Transverse colon (tissue), 4 donors: ENCODE measurements around the gene S100A10. TPM values are rescaled to one million over a fixed set of nuclear protein-coding genes. Genes with fewer than 3 reads are reported as not detected.
A peak's percentile ranks its signal among the peaks of the same experiment; 100 is the strongest.

ENCODE experiments used
- DNase-seq: peaks from one replicate; pipeline ENCODE4 v3.0.0-alpha.2; 2019
- H3K27ac ChIP-seq, 4 donors: fragments of 200-600 bp; sonication (generic); 2 replicates each; pipeline ENCODE4 v1.5.1; 2016 to 2018; ENCODE audit warnings: inconsistent platforms in 4 of 4
- H3K27me3 ChIP-seq: fragments of 200-600 bp; sonication (generic); 2 replicates; pipeline ENCODE4 v1.5.1; 2017; ENCODE audit warnings: inconsistent platforms
- H3K36me3 ChIP-seq, 4 donors: fragments of 200-600 bp; sonication (generic); 2 replicates each; pipeline ENCODE4 v1.5.1; 2017 to 2019; ENCODE audit warnings: inconsistent platforms in 4 of 4
- H3K4me1 ChIP-seq, 4 donors: fragments of 200-600 bp; sonication (generic); 2 replicates each; pipeline ENCODE4 v1.5.1; 2017 to 2020; ENCODE audit warnings: inconsistent platforms in 4 of 4
- H3K4me3 ChIP-seq, 4 donors: fragments of 200-600 bp; sonication (generic); 1 replicate in 1 of 4; 2 replicates in 3 of 4; pipeline versions ENCODE4 v1.5.1 to v1.6.1; 2017 to 2019; ENCODE audit warnings: inconsistent platforms in 4 of 4
- H3K9me3 ChIP-seq, 2 donors: fragments of 200-600 bp; sonication (generic); 2 replicates each; pipeline ENCODE4 v1.5.1; 2017 to 2019; ENCODE audit warnings: inconsistent platforms in 2 of 2
- EP300 ChIP-seq: sonication (generic); formaldehyde crosslinking; IDR thresholded peaks from one replicate; pipeline ENCODE4 v1.6.1; 2017; ENCODE audit warnings: antibody characterized with exemption, low read depth
- POLR2A ChIP-seq: fragments of 450-650 bp; IDR thresholded peaks from one replicate; pipeline ENCODE4 v1.6.1; 2016; ENCODE audit warnings: antibody characterized with exemption, mild to moderate bottlenecking, moderate library complexity
- POLR2AphosphoS5 ChIP-seq, 3 donors: sonication (generic); formaldehyde crosslinking; IDR thresholded peaks; one replicate each; pipeline ENCODE4 v1.6.1; 2016; ENCODE audit warnings: antibody characterized with exemption in 3 of 3
- WGBS, 2 donors: methylation state at CpG; one replicate each; pipeline ENCODE4 v1.1.5; 2018; ENCODE audit warnings: low coverage in 1 of 2; 5-methylcytosine and 5-hydroxymethylcytosine counted together
- in situ Hi-C, 4 donors: fragments of 200-750 bp; cut with MboI; loops; one replicate each; pipeline versions ENCODE4 v1.15.0 to v1.15.1; 2017; ENCODE audit warnings: low sequenced_read_pairs in 3 of 4, low pct_ligation_motif_present in 1 of 4, low pct_unique_long_range_greater_than_20kb in 1 of 4
- intact Hi-C: fragments of 100-400 bp; cut with DNase I; formaldehyde crosslinking; loops from one replicate; pipeline ENCODE4 v1.15.1; 2023; ENCODE audit warnings: low total_unique reads
- total RNA-seq, 4 donors: library from RNA; depleted of rRNA; stranded (reverse); fragments of >200 nt; gene quantifications; one replicate each; pipeline ENCODE4 v1.1.0, GENCODE V29; 2016
- TF ChIP-seq, protein P1 (sequence below), 5 experiments: fragments of 200-600 bp in 3 of 5; fragments of 450-650 bp in 2 of 5; sonication (generic) in 3 of 5; IDR thresholded peaks; 1 replicate in 2 of 5; 2 replicates in 3 of 5; pipeline ENCODE4 v1.5.1; 2016 to 2017; ENCODE audit warnings: antibody characterized with exemption in 5 of 5, inconsistent platforms in 3 of 5, mild to moderate bottlenecking in 2 of 5, moderate library complexity in 1 of 5

The S100A10 gene
- total RNA-seq, 4 donors from 2014 or later, result 59.1 to 289 (median 251) TPM

DNA sequence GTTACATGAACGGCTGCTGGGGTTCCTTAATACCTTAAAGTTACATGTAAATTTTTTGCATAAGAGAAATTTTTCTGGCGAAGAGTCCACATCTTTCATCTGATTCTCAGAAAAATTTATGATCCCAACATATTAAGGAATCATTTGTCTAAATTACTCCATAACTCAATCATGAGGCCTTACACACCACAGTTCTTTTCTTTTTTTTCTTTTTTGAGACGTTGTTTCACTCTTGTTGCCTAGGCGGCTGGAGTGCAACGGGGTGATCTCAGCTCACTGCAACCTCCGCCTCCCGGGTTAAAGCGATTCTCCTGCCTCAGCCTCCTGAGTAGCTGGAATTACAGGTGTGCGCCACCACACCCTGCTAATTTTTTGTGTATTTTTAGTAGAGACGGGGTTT is 45.2 kb upstream of the S100A10 start:
- TF ChIP-seq, protein P1, sequence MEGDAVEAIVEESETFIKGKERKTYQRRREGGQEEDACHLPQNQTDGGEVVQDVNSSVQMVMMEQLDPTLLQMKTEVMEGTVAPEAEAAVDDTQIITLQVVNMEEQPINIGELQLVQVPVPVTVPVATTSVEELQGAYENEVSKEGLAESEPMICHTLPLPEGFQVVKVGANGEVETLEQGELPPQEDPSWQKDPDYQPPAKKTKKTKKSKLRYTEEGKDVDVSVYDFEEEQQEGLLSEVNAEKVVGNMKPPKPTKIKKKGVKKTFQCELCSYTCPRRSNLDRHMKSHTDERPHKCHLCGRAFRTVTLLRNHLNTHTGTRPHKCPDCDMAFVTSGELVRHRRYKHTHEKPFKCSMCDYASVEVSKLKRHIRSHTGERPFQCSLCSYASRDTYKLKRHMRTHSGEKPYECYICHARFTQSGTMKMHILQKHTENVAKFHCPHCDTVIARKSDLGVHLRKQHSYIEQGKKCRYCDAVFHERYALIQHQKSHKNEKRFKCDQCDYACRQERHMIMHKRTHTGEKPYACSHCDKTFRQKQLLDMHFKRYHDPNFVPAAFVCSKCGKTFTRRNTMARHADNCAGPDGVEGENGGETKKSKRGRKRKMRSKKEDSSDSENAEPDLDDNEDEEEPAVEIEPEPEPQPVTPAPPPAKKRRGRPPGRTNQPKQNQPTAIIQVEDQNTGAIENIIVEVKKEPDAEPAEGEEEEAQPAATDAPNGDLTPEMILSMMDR (IDR thresholded peaks at IDR 0.05), result no peak
- TF ChIP-seq POLR2AphosphoS5 (IDR thresholded peaks at IDR 0.05) (no peak), POLR2A (no peak), EP300 (no peak)
- Histone ChIP-seq H3K9me3 (no peaks in the 10 kb centered on the region), H3K27me3 (no peaks in the 10 kb centered on the region), H3K4me1 (peaks cover 7 to 28% (median 19%) of the 10 kb centered on the region in 4 donors), H3K4me3 (no peak overlapping the region), H3K36me3 (no peaks in the 10 kb centered on the region), H3K27ac (peak overlapping the region in 1 of 4 donors; percentile 6)
- 78 to 95% methylated on average over 3 to 10 of the region's 10 CpGs for WGBS, 2 donors
- in situ Hi-C loops (no loop called here), intact Hi-C loops (no loop called here)
- no peak for DNase-seq

DNA sequence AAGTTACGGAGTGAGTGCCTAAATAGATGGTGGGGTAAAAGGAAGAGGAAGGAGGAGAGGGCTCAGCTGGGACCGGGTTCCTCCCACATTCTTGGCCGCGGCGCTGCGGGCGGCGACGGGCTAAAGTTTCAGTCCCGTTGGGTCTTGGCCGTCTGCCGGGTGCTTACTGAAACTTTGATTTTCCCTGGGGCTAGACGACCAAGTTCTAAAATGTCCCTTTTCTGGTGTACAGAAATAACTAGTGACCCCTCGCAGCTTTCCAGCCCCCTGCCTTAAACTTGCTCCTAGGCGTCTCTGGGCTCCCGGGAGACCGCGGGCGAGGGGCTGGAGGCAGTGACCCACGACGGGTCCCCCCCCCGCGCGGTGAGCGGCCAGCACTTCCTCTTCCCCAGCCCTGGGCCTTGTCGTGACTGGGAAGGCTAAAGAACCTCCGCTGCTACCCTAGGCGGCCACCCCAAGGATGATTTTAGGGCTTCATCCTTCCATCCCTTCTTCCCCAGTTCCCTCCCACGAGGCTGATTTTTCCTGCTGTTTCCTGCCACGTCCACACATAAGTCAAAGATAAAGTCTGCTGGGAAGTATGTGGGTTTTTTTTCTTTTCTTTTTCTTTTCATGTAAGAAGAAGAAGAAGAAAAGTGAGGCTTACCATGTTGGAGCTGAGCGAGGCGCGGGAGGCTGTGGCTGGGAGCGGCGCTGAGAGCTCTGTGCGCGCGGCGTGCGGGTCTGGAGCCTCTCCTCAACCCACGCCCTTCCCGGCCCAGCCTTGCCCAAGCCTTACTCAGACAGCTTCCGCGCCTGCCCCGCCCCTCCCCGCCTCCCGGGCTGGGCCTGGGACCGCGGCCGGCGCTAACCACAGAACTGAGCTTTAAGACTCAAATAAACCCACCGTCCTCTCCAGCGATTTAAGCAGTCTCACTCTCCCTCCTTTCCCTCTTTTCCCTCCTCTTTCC is 42.9 kb upstream of the S100A10 start, which contains the start of gene S100A11:
Gene S100A11 (minus strand): TSS at position 738 of the 950 bp plus-strand sequence. CDS start 89 bp downstream, at position 649.
- intact Hi-C loops (no loop called here), in situ Hi-C loops (no loop called here)
- TF ChIP-seq POLR2AphosphoS5 (IDR thresholded peaks at IDR 0.05) (peak; percentile 93 to 95 (median 94)), EP300 (no peak), POLR2A (peak; percentile 96)
- TF ChIP-seq, protein P1 (IDR thresholded peaks at IDR 0.05), result no peak
- Histone ChIP-seq H3K9me3 (no peaks in the 10 kb centered on the region), H3K4me1 (peaks cover 7 to 33% (median 24%) of the 10 kb centered on the region in 4 donors), H3K27ac (peak within 1 kb of the TSS; percentile 92 to 96 (median 94)), H3K36me3 (peaks cover 0 to 23% (median 8%) of the 10 kb centered on the region in 4 donors), H3K27me3 (no peaks in the 10 kb centered on the region), H3K4me3 (peak within 1 kb of the TSS; percentile 54 to 74 (median 58))
- peak; percentile 94 for DNase-seq
- WGBS, 2 donors, result 0 to 1% methylated on average over 10 to 53 of the region's 53 CpGs

DNA sequence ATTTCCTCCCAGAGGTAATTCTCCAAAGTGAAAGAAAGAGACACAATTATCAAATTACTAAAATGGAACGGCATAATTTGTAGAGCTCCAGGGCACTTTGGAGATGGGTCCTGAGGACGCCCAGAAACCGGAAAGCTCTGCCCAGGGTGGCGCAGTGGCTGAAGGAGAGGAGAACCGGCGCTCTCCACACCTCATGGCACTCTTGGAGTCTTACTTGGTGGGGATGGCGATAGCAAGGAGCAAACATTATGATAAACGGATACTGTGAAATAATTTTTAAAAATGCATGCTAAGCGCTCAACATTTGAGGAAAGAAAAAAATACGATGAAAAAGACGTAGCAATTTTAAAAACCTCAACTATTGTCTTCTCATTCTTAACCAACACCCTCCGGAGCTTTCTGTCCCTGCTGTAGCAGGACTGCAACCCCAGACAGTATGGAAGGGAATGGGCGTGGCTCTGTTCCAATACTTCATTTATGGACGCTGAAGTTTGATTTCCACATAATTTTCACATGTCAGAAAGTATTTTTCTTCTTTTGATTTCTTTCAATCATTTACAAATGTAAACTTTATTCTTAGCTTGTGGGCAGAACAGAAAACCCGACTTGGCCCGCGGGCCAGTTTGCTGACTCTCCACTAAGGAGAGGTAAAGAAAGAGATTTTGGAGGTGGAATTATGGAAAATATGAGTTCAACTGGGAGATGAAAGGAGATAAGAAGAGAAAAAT is 42.0 kb upstream of the S100A10 start:
- in situ Hi-C loops (no loop called here), intact Hi-C loops (no loop called here)
- Histone ChIP-seq H3K4me1 (peaks cover 7 to 33% (median 24%) of the 10 kb centered on the region in 4 donors), H3K36me3 (peaks cover 0 to 24% (median 11%) of the 10 kb centered on the region in 4 donors), H3K9me3 (no peaks in the 10 kb centered on the region), H3K27me3 (no peaks in the 10 kb centered on the region), H3K27ac (peak overlapping the region; percentile 92 to 96 (median 94)), H3K4me3 (peak overlapping the region; percentile 54 to 74 (median 58))
- WGBS, 2 donors, result 2 to 12% methylated on average over 9 to 17 of the region's 17 CpGs
- DNase-seq, result peak; percentile 48
- TF ChIP-seq, protein P1 (IDR thresholded peaks at IDR 0.05), result no peak
- no peak for TF ChIP-seq POLR2A
- TF ChIP-seq EP300, result no peak
- no peak for TF ChIP-seq POLR2AphosphoS5 (IDR thresholded peaks at IDR 0.05)
